Anterior cingulate cortex (tissue), 58 donors: ENCODE results near the gene DAB2IP.
A peak's percentile ranks its signal among the peaks of the same experiment; 100 is the strongest.

Experiments used
- DNase-seq, 58 donors: peaks; one replicate each; lab custom pipeline; 2025; lab: John Stamatoyannopoulos, UW

DAB2IP gene

DNA sequence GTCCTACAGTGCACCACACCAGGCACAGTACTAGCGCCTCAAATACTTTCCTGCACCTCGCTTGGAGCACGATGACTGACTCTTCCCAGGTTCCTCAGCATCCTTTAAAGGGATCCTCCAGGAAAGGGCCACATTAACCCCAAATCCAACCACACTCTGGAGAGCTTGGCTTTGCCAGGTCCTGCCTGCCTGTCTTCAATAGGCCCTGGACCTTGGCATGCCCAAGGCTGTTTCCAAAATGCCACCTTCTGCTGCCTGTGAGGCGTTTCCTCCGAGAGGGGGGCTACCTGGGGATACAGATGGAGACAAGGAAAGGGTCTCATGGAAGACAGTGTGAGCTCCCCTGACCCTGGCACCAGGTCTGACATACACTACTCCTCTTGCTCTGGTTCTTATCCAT is 169.9 kb downstream of the DAB2IP start:
- DNase-seq, result no peak

DNA sequence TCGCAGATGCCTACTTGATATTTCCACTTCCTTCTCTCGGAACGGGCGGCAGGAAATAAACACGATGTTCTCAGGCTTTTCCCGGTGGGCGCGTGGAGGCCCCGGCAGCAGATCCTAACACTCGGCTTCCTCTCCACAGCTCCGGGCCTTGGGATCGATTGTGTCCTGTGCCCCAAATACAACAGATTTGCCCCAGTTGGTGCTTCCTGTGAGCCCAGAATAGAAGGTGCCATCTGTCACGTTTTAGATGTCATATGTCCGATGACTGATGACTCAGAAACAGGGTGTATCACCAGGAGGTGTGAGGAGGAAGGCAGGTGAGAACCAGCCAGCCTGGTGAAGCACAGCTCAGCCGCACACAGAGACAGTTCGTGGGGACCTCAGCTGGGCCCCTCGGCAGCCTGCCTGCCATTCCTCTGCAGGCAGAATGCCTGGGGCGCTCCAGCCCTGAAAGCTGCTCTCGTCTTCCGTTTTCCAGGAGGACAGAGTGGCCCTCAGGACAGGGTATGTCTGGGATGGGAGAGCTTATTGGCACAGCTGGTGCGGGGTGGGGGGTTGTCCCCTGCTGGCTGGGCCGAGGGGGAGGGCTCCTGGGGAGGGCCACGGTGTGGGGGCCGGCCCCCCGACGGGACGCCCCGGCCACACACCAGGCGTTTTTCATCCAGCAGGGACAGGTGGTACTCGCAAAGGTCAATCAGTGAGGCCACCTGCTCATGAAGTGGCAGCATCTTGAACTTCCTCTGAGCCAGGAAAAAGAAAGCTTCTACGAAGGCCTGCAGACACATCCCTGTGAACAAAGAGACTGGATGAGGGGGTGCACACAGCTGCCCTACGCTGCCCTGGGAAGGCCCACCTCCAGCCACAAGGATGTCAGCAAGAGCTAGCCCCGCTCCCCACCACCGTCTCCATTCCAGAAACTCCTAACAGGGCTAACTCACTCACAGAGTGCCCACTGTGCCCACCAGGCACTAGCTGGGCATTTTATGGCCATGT is 171.0 kb downstream of the DAB2IP start:
- peak in 1 of 58 donors; percentile 23 for DNase-seq

DNA sequence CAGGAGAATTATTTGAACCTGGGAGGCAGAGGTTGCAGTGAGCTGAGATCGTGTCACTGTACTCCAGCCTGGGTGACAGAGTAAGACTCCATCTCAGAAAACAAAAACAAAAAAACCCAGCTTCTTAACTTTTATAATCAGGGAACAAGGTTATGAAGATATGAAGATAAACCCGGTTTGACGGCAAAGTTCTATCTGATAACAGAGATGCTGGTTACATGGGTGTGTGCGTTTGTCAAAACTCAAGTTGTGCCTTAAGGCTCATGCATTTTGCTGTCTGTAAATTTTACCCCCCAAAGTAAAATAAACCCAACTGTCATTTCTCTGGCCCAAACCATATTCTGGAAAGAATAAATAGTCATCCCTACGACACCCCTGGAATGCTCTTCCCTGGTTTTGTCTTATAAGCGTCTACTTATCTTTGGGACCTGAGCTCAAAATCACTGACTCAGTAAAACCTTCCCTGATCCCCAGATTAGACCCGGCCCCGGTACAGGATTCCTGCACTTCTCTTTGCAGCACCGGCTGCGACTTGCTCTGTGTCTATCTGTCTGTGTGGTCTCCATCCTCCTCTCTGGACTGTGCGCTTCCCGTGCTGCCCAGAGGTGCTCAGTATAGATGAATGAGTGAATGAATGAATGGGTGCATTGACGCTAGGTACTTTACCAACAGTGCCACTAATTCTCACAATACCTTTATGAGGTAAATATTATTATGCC is 172.2 kb downstream of the DAB2IP start:
- DNase-seq, result no peak

DNA sequence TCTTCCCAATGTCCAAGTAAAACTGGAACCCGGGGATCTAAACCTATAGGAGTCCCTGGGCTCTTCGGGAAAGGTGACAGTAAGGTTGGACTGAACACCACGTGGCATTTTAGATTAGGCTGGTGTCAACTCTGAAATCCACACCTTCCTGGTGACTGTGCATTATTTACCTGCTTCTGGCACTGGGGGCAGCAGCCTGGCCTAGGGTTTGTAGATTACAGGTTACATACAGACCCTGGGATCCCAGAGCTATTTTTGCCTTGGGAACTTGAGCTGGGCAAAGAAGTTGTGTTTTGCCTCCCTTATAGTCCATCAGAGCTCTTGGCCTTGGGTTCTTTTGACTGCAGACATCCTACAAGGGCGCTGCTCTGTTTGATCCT is 173.2 kb downstream of the DAB2IP start:
- DNase-seq, result no peak

DNA sequence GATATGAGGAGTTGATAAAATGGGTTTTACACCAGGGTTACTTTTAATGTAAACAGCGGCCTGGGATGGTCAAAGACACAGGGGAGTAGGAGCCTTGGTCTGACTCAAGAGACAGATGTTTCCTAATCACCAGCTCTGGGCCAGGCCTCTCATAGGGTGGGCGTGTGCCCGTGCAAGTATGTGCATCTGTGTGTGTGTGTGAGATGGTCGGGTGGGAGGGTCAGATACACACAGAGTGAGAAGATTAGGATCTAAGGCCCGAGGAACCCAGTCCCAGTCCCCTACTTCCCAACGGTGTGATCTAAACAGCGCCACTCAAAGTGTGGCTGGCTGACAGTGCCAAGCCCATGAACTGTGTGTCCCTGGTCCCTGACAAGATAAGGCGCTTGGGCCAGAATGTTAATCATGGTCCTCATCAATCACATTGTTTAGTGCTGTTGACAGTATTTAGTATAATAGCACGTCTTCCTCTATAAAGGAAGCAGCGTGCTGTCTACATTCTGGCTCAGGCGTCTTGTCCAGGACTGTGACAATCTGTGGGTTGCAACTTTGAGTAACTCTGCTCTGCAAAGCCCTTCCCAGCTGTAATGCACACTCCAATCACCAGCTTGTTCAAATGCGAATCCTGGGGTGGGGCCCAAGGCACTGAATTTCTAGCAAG is 173.7 kb downstream of the DAB2IP start:
- DNase-seq, result peak in 2 of 58 donors; percentile 17 to 23

DNA sequence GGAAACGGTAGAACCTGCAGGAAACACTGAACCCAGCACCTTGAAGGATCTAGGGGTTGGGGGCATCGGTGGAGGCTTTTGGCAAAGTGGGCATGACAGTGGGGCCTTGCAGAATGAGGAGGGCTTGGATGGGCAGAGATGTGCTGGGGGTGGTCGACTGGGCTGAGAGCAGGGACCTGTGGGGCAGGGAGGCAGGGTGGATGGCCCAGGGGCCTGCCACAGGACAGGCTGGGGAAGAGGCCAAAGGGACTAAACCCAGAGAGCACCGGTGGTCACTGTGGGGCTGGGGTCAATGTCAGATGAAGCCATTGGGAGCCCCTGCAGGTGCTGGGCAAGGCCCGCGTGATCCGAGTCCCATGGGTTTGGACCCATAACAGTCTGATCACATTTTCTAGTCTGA is 175.3 kb downstream of the DAB2IP start:
- DNase-seq, result no peak

DNA sequence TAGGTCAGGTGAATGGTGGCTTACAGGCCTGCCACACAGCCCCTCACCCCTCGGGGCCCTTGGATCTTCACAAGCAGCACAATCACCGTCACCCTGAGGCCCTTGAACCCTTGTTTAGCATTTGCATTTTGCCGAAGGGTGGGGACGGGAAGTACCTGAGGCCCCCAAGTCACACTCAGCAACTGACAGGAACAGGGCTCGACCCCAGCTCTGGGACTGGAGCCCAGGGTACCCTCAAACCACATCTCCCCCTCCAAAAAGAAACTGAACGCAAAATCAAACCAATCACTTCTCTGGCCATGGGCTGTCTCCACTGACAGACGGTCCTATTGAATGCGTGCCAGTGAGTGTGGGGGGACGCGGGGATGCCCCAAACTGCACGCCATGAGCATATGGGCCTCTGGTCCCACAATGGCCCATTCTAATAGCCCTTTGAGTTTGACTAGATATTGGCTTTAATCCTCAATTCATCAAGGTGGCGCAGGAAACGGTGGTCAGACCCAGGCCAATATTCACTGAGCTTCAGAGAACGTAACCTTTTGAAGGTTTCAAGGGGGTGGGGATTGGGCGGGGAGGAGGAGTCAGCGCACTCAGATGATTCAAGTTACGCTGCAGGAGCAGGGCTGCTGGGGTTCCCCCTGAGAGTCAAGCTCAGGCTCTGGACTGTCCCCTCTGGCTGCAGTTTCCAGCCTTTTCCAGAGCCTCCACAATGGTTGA is 176.0 kb downstream of the DAB2IP start:
- DNase-seq, result peak in 3 of 58 donors; percentile 40 to 45 (median 41)

DNA sequence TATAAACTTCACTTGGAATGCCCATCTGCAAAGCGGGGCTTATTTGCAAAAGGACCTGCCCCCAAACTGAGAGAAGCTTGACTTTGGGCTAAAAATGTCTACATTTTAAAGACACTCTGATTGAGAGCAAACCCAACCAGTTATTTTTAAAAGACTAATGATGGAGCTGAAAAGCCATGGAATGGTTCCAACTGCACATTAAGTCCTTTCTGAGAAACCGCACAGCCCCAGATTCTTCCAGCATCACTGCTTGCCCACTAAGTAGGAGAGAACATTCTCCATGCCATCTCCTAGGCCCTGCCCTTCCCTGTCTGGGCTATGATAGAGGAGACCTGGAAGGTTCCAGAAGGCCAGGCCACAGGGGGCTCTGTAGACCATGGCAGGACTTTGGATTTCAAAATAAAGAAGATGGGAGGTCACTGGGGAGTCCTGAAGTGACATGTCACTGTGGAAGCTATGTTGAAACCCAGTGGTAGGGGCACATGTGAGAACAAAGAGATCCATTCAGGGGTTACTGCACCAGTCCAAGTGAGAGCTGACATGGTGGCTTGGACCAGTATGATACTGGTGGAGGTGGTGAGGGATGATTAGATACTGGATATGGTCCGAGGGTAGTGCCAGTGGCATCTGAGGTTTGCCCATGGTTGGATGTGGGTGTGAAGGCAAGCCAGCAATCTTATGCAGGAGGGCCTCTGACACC is 179.2 kb downstream of the DAB2IP start:
- DNase-seq, result no peak

DNA sequence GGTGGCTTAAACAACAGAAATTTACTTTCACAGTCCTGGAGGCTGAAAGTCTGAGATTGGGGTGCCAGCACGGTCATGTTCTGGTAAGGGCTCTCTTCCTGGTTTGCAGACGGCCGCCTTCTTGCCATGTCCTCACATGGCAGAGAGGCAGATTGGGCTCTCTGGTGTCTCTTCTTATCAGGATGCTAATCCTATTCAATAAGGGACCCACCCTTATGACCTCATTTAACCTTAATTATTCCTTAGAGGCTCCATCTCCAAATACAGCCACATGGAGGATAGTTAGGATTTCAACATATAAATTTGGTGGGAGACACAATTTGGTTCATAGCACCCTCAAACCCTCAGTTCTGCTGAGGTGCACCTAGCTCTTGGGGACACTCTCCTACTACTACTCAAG is 180.4 kb downstream of the DAB2IP start:
- no peak for DNase-seq

DNA sequence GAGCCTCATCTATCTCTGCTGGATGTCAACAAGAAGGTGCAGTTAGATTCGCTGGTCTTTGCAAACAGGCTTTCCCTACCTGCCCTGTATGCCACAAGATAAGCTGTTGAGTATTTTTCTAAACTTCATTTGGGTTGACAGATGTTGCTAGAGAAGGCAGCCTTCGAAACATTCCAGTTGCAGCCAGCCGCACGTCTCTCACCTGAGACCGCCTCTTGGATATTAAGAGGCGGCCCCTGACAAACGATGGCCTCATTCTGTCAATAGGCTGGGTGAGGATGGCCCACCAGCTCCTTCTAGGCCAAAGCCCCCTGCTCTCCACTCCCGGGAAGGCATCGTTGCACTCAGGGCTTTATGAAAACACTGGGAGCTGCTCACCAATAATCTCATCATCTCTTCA is 181.6 kb downstream of the DAB2IP start:
- no peak for DNase-seq
